GM23248 (cell line): ENCODE measurements around the gene LIFR. TPM values are rescaled to one million over a fixed set of nuclear protein-coding genes. Genes with fewer than 3 reads are reported as not detected.

ENCODE experiments used
- DNase-seq: peaks from one replicate; pipeline ENCODE4 v3.0.0-alpha.2; 2015
- H2AFZ ChIP-seq: fragments of 200-600 bp; sonication (generic); 2 replicates; pipeline ENCODE4 v1.6.1; 2016; ENCODE audit warnings: antibody characterized with exemption
- H3F3A ChIP-seq: fragments of 200-600 bp; sonication (generic); 2 replicates; pipeline ENCODE4 v1.6.1; 2016; ENCODE audit warnings: mild to moderate bottlenecking, antibody characterized with exemption, mixed run types; ENCODE audit not compliant: insufficient read depth
- H3K27ac ChIP-seq: fragments of 200-600 bp; sonication (generic); 2 replicates; pipeline ENCODE4 v1.5.1; 2016; ENCODE audit warnings: mild to moderate bottlenecking
- H3K27me3 ChIP-seq: fragments of 200-600 bp; sonication (generic); replicated peaks from 2 replicates; pipeline ENCODE4 v1.6.1; 2016; ENCODE audit warnings: mild to moderate bottlenecking; ENCODE audit not compliant: insufficient read depth
- H3K36me3 ChIP-seq: fragments of 200-600 bp; sonication (generic); 2 replicates; pipeline ENCODE4 v1.6.1; 2016; ENCODE audit warnings: low read depth, mild to moderate bottlenecking
- H3K4me1 ChIP-seq: fragments of 200-600 bp; sonication (generic); 2 replicates; pipeline ENCODE4 v1.6.1; 2016; ENCODE audit warnings: mild to moderate bottlenecking; ENCODE audit not compliant: insufficient read depth
- H3K4me2 ChIP-seq: fragments of 200-600 bp; sonication (generic); one replicate; pipeline ENCODE4 v1.6.1; 2016; ENCODE audit warnings: mild to moderate bottlenecking; ENCODE audit not compliant: unreplicated experiment
- H3K4me3 ChIP-seq: fragments of 200-600 bp; sonication (generic); 2 replicates; pipeline ENCODE4 v1.5.1; 2016; ENCODE audit warnings: mild to moderate bottlenecking
- H3K79me2 ChIP-seq: fragments of 200-600 bp; sonication (generic); 2 replicates; pipeline ENCODE4 v1.6.1; 2016; ENCODE audit warnings: mild to moderate bottlenecking; ENCODE audit not compliant: insufficient read depth
- H3K9ac ChIP-seq: fragments of 200-600 bp; sonication (generic); 2 replicates; pipeline ENCODE4 v1.6.1; 2016; ENCODE audit warnings: mild to moderate bottlenecking
- H3K9me2 ChIP-seq: fragments of 200-600 bp; sonication (generic); 2 replicates; pipeline ENCODE4 v1.6.1; 2016; ENCODE audit warnings: mixed run types, mild to moderate bottlenecking, moderate library complexity; ENCODE audit not compliant: insufficient read depth
- H3K9me3 ChIP-seq: fragments of 200-600 bp; sonication (generic); one replicate; pipeline ENCODE4 v1.6.1; 2017; ENCODE audit warnings: low read depth
- H4K20me1 ChIP-seq: fragments of 200-600 bp; sonication (generic); 2 replicates; pipeline ENCODE4 v1.6.0; 2016; ENCODE audit not compliant: insufficient read depth
- EZH2 ChIP-seq: fragments of 200-600 bp; sonication (generic); IDR thresholded peaks from 2 replicates; pipeline ENCODE4 v1.6.1; 2018; ENCODE audit warnings: antibody characterized with exemption, mild to moderate bottlenecking; ENCODE audit not compliant: insufficient read depth, poor library complexity, severe bottlenecking
- EZH2phosphoT487 ChIP-seq: fragments of 200-600 bp; sonication (generic); IDR thresholded peaks from 2 replicates; pipeline ENCODE4 v1.6.1; 2018; ENCODE audit warnings: antibody characterized with exemption, moderate library complexity, mild to moderate bottlenecking, low read depth; ENCODE audit not compliant: insufficient read depth
- WGBS, 2 experiments: methylation state at CpG; one replicate each; pipeline ENCODE4 v1.1.6; 2015 to 2017; ENCODE audit warnings: low lambda C conversion rate in 2 of 2, low coverage in 1 of 2; ENCODE audit errors: missing lambda C conversion rate in 2 of 2; 5-methylcytosine and 5-hydroxymethylcytosine counted together
- in situ Hi-C: fragments of 300-500 bp; cut with MboI; formaldehyde crosslinking; loops from 2 replicates; pipeline ENCODE4 v1.15.0; 2020
- polyA plus RNA-seq: library from polyadenylated mRNA; unstranded; fragments of >200 nt; fragmentation: Nextera tagmentation; extraction: Ambion mirVana; gene quantifications from 2 replicates; pipeline ENCODE4 v1.2.1, GENCODE V29; 2016
- total RNA-seq: library from RNA; depleted of rRNA; stranded (reverse); fragments of >200 nt; shearing (Covaris generic); gene quantifications from 2 replicates; pipeline ENCODE4 v1.2.3, GENCODE V29; 2014

LIFR gene
- total and polyA plus RNA-seq, 2 experiments from 2014 or later = 6.9 to 8.1 TPM

- peaks cover 16% of the 10 kb centered on the region for H3F3A ChIP-seq
- H3K9me3 ChIP-seq = no peaks in the 10 kb centered on the region
- peaks cover 25% of the 10 kb centered on the region for H3K4me1 ChIP-seq
- no peak overlapping the region for H2AFZ ChIP-seq
- no peaks in the 10 kb centered on the region for H3K27me3 ChIP-seq
- H3K9ac ChIP-seq = no peak overlapping the region
- H3K36me3 ChIP-seq = no peaks in the 10 kb centered on the region
- no peak overlapping the region for H3K27ac ChIP-seq
- no peak for DNase-seq
- in situ Hi-C loops = no loop called here
- no peaks in the 10 kb centered on the region for H3K9me2 ChIP-seq
- no peak overlapping the region for H3K4me3 ChIP-seq
- 81 to 84% methylated on average over 7 of the region's 7 CpGs for WGBS, 2 experiments
- no peak overlapping the region for H3K4me2 ChIP-seq
- TF ChIP-seq EZH2phosphoT487 (no peak), EZH2 (no peak)
- H3K79me2 ChIP-seq = no peaks in the 10 kb centered on the region
- H4K20me1 ChIP-seq = no peaks in the 10 kb centered on the region
These were observed 37.5 kb upstream of the LIFR start for GRCh38 chr5:38593959-38594358.

- H2AFZ ChIP-seq = no peak overlapping the region
- peaks cover 18% of the 10 kb centered on the region; the same call in 1 of the 2 replicates for H3K4me1 ChIP-seq
- no peaks in the 10 kb centered on the region for H3K36me3 ChIP-seq
- H3K4me3 ChIP-seq = no peak overlapping the region
- TF ChIP-seq EZH2 = no peak
- 82 to 86% methylated on average over 2 of the region's 2 CpGs for WGBS, 2 experiments
- H3K79me2 ChIP-seq = no peaks in the 10 kb centered on the region
- H4K20me1 ChIP-seq = no peaks in the 10 kb centered on the region
- H3K27ac ChIP-seq = no peak overlapping the region
- peak; percentile 38 for DNase-seq
- H3K27me3 ChIP-seq = no peaks in the 10 kb centered on the region
- H3K9me2 ChIP-seq = no peaks in the 10 kb centered on the region
- in situ Hi-C loops = no loop called here
- peaks cover 11% of the 10 kb centered on the region; the same call in 1 of the 2 replicates for H3F3A ChIP-seq
- H3K4me2 ChIP-seq = no peak overlapping the region
- no peak overlapping the region for H3K9ac ChIP-seq
- no peaks in the 10 kb centered on the region for H3K9me3 ChIP-seq
These were observed 35.0 kb upstream of the LIFR start for GRCh38 chr5:38591523-38591849.

- no peak overlapping the region for H3K4me2 ChIP-seq
These were observed 34.5 kb upstream of the LIFR start for GRCh38 chr5:38590838-38591522.

GRCh38 chr5:38589629-38590028 lies 33.2 kb upstream of the LIFR start:
- Histone ChIP-seq H2AFZ (no peak overlapping the region), H3K4me3 (no peak overlapping the region), H3K9me2 (no peaks in the 10 kb centered on the region), H3K27ac (no peak overlapping the region), H3K9ac (no peak overlapping the region), H3K9me3 (no peaks in the 10 kb centered on the region), H3K79me2 (no peaks in the 10 kb centered on the region), H3K27me3 (no peaks in the 10 kb centered on the region), H4K20me1 (no peaks in the 10 kb centered on the region), H3K4me2 (no peak overlapping the region), H3K4me1 (peaks cover 4% of the 10 kb centered on the region; the same call in 1 of the 2 replicates), H3K36me3 (no peaks in the 10 kb centered on the region), H3F3A (peaks cover 11% of the 10 kb centered on the region; the same call in 1 of the 2 replicates)
- no peak for DNase-seq
- 85 to 91% methylated on average over 4 of the region's 4 CpGs for WGBS, 2 experiments
- in situ Hi-C loops = no loop called here
- TF ChIP-seq EZH2phosphoT487 (no peak), EZH2 (no peak)

More at GRCh38 chr5:38590838-38591522, 34.5 kb upstream of the LIFR start:
- no peaks in the 10 kb centered on the region for H3K36me3 ChIP-seq
- no peaks in the 10 kb centered on the region for H3K79me2 ChIP-seq
- H3K9me2 ChIP-seq = no peaks in the 10 kb centered on the region
- no peak overlapping the region for H3K9ac ChIP-seq
- in situ Hi-C loops = no loop called here
- H3K27me3 ChIP-seq = no peaks in the 10 kb centered on the region
- no peak overlapping the region for H2AFZ ChIP-seq
- WGBS, 2 experiments = 50 to 53% methylated on average over 2 of the region's 2 CpGs
- H3F3A ChIP-seq = peaks cover 11% of the 10 kb centered on the region; the same call in 1 of the 2 replicates
- H3K9me3 ChIP-seq = no peaks in the 10 kb centered on the region
- DNase-seq = no peak
- H4K20me1 ChIP-seq = no peaks in the 10 kb centered on the region
- H3K4me1 ChIP-seq = peaks cover 15% of the 10 kb centered on the region; the same call in 1 of the 2 replicates
- TF ChIP-seq EZH2phosphoT487 (no peak), EZH2 (no peak)
- no peak overlapping the region for H3K27ac ChIP-seq
- no peak overlapping the region for H3K4me3 ChIP-seq

GRCh38 chr5:38585816-38586215 lies 29.4 kb upstream of the LIFR start:
- Histone ChIP-seq H3K27me3 (peaks cover 12% of the 10 kb centered on the region; the same call in 1 of the 2 replicates), H3K79me2 (no peaks in the 10 kb centered on the region), H3K9me2 (no peaks in the 10 kb centered on the region), H3K4me2 (no peak overlapping the region), H3K9ac (no peak overlapping the region), H3K9me3 (no peaks in the 10 kb centered on the region), H3K36me3 (no peaks in the 10 kb centered on the region), H3K27ac (no peak overlapping the region), H3K4me1 (peaks cover under 1% of the 10 kb centered on the region; the same call in 1 of the 2 replicates), H4K20me1 (no peaks in the 10 kb centered on the region), H3K4me3 (no peak overlapping the region), H3F3A (no peaks in the 10 kb centered on the region), H2AFZ (no peak overlapping the region)
- in situ Hi-C loops = no loop called here
- WGBS, 2 experiments = 84 to 85% methylated on average over 6 of the region's 6 CpGs
- no peak for DNase-seq
- TF ChIP-seq EZH2 (no peak), EZH2phosphoT487 (no peak)
